Fibroblast of villous mesenchyme (primary cell): ENCODE data around the gene MBTD1. TPM values are rescaled to one million over a fixed set of nuclear protein-coding genes. Genes with fewer than 3 reads are reported as not detected.

Experiments
- DNase-seq: peaks from one replicate; pipeline ENCODE4 v3.0.0-alpha.2; 2010; ENCODE audit warnings: low read depth
- H3K4me3 ChIP-seq: 2 replicates; pipeline ENCODE4 v1.5.1; 2011; ENCODE audit warnings: low read depth, mild to moderate bottlenecking, low read length
- total RNA-seq: library from RNA; depleted of rRNA; stranded (reverse); fragments of >200 nt; gene quantifications from 2 replicates; pipeline ENCODE4 v1.2.3, GENCODE V29; 2012
- TF ChIP-seq, protein P1 (sequence below): IDR thresholded peaks from 2 replicates; pipeline ENCODE4 v1.5.1; 2012; ENCODE audit warnings: low read depth, mild to moderate bottlenecking, low read length; ENCODE audit not compliant: insufficient read depth

The MBTD1 gene
- total RNA-seq, 1 donor: 15.1 TPM

- TF ChIP-seq, protein P1, sequence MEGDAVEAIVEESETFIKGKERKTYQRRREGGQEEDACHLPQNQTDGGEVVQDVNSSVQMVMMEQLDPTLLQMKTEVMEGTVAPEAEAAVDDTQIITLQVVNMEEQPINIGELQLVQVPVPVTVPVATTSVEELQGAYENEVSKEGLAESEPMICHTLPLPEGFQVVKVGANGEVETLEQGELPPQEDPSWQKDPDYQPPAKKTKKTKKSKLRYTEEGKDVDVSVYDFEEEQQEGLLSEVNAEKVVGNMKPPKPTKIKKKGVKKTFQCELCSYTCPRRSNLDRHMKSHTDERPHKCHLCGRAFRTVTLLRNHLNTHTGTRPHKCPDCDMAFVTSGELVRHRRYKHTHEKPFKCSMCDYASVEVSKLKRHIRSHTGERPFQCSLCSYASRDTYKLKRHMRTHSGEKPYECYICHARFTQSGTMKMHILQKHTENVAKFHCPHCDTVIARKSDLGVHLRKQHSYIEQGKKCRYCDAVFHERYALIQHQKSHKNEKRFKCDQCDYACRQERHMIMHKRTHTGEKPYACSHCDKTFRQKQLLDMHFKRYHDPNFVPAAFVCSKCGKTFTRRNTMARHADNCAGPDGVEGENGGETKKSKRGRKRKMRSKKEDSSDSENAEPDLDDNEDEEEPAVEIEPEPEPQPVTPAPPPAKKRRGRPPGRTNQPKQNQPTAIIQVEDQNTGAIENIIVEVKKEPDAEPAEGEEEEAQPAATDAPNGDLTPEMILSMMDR: no peak
- no peak for DNase-seq
These were observed 108.9 kb downstream of the MBTD1 start for GRCh38 chr17:51150932-51151331.

DNA sequence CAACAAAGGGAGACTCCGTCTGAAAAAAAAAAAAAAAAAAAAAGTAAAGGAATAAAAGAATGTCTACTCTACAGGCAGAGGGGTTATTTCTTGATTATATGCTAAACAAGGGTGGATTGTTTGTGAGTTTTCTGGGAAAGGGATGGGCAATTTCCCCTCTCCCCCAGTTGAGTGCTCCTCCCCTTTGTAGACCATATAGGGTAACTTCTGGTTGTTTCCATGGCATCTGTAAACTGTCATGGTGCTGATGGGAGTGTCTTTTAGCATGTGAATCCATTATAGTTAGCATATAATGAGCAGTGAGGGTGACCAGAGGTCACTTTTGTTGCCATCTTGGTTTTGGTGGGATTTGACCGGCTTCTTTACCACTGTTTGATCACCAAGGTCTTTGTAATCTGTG, 110.7 kb downstream of the MBTD1 start:
- TF ChIP-seq, protein P1: no peak
- H3K4me3 ChIP-seq: no peak overlapping the region
- no peak for DNase-seq

More at GRCh38 chr17:51150932-51151331, 108.9 kb downstream of the MBTD1 start:
- H3K4me3 ChIP-seq: no peak overlapping the region

- H3K4me3 ChIP-seq: no peak overlapping the region
- TF ChIP-seq, protein P1: no peak
- peak; percentile 39 for DNase-seq
These were observed 112.2 kb downstream of the MBTD1 start for GRCh38 chr17:51147650-51148049.

- no peak for DNase-seq
- TF ChIP-seq, protein P1: no peak
- no peak overlapping the region for H3K4me3 ChIP-seq
These were observed 115.4 kb downstream of the MBTD1 start for GRCh38 chr17:51144266-51145022.

DNA sequence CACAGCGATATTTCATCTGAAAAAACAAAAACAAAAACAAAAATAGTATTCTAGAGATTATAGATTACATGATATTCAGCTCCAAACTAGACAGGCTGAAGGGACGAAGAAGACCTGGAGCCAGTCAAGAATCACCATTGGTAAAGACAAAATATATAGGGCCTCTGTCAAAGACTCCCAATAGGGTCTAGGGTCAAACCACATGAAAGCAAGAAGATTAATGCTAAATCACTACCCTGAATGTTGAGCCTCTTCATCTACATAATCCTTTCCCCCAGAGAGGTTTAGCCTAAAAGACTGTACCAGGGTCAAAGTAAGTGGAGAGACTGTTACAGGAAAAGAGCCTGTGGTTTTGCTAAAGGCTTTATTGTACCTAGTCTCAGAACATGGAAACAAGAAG, 117.3 kb downstream of the MBTD1 start:
- no peak overlapping the region for H3K4me3 ChIP-seq
- no peak for DNase-seq
- TF ChIP-seq, protein P1: no peak

GRCh38 chr17:51135956-51136355, 123.9 kb downstream of the MBTD1 start:
- no peak for DNase-seq
- TF ChIP-seq, protein P1: no peak
- H3K4me3 ChIP-seq: no peak overlapping the region

DNA sequence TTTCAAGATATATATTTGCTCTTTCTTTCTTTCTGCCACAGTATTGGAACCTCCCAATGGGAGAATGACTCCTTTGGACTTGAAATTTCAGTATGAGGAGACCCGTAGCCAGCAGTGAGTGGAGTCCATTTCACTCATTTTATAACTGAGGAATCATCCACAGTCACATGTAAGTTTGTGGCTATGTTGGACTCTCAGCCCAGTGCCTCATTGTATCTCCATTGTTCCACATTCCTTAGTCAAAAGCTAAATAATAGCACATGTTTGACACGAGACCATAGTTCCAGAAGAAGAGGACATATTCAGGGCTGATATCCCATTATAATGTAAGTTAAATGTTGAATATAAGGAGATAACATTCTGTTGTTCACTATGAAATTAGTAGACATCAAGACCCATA, 126.5 kb downstream of the MBTD1 start:
- TF ChIP-seq, protein P1: no peak
- H3K4me3 ChIP-seq: no peak overlapping the region
- no peak for DNase-seq
